ENCODE measurements around the gene PPA2.

Gene PPA2

GRCh38 chr4:105348719-105349118 is 125.1 kb downstream of the PPA2 start:
- no peak for TF ChIP-seq CTCF (IDR thresholded peaks at IDR 0.05; ENCODE audit: low read depth, low read length)
- no peak overlapping the region for H3K4me3 ChIP-seq (ENCODE audit: low read depth, low read length)

DNA sequence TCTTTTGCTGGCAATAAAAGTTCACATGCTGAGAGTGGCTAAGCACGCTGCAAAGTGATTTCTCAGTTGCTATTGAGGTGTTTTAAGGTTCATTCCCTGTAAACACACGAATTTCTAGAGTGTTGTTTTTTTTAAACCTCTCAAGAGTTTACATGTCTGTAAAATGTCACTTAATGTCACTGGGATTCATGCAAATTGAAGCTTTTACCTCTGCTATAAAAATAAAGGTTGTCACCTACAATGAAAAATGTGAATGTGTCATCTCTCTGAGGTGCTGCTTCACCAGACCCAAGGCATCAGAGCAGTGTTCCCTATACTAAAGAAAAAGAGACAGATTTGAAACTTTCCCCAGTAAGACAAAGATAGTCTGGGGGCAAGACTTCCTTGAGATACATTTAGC is 127.0 kb downstream of the PPA2 start:
- no peak overlapping the region for H3K4me3 ChIP-seq (ENCODE audit: low read depth, low read length)
- no peak for TF ChIP-seq CTCF (IDR thresholded peaks at IDR 0.05; ENCODE audit: low read depth, low read length)

DNA sequence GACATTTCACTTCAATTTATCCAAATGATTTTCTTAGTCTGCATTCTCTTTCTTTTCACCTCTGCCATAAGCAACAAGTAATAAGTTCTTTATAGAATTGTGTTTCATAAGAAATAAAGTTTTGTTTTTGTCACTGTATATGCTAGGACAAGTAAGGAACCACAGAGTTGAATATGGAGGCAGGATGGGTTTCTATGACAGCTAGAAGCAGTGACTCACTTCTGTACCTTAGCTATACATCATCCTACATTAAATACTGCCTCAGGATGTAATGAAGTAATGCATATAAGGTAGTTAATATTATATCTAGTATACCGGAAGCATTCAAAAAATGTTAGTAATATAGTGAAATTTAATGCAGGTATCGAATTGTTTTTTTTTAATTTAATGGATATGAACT is 128.0 kb downstream of the PPA2 start:
- no peak overlapping the region for H3K4me3 ChIP-seq (ENCODE audit: low read depth, low read length)
- TF ChIP-seq CTCF (IDR thresholded peaks at IDR 0.05; ENCODE audit: low read depth, low read length) = no peak

- no peak overlapping the region for H3K4me3 ChIP-seq (ENCODE audit: low read depth, low read length)
- TF ChIP-seq CTCF (IDR thresholded peaks at IDR 0.05; ENCODE audit: low read depth, low read length) = no peak
Measured at GRCh38 chr4:105345358-105345757, 128.5 kb downstream of the PPA2 start.

- H3K4me3 ChIP-seq (ENCODE audit: low read depth, low read length) = no peak overlapping the region
- TF ChIP-seq CTCF (IDR thresholded peaks at IDR 0.05; ENCODE audit: low read depth, low read length) = no peak
Measured at GRCh38 chr4:105344141-105344540, 129.7 kb downstream of the PPA2 start.

DNA sequence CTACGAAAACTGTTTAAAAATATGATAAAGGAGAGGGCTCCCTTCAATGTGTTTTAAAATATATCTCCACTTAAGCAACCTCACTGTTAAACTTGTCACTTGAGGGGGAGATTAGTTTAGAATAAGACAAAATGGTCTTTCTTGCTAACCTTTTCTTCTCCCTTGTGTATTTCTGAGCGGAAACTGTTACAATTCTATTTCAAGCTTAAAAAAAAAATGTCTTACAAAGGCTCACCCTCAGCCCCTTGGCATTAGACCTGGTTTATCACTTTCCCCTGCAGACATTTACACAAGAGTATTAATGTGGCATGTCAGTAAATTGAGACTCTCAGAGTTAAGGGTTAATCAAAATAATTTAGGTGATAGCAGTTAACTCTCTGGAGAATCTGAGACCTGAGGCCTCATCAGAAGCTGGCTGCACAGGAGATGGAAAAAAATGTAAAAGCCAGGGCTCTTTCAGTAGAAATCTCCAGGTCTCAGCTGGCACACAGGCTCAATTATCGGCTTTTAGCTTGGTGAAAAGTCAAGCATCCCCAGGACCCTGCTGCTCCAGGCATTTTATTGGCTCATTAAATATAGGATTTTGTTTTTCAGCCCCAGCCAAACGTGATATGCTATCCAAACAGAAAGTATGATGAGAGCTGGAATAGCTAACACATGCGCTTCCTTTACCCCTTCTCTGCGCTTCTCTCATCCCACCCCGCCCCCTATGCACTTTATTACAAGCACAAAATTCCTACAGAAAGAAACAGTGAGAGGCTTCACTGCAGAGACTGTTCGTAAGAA is 130.5 kb downstream of the PPA2 start:
- TF ChIP-seq CTCF (IDR thresholded peaks at IDR 0.05; ENCODE audit: low read depth, low read length) = no peak
- H3K4me3 ChIP-seq (ENCODE audit: low read depth, low read length) = no peak overlapping the region

GRCh38 chr4:105329081-105329480 is 144.8 kb downstream of the PPA2 start:
- H3K4me3 ChIP-seq (ENCODE audit: low read depth, low read length) = no peak overlapping the region
- no peak for TF ChIP-seq CTCF (IDR thresholded peaks at IDR 0.05; ENCODE audit: low read depth, low read length)

Measured in WI38 (cell line).